Astrocyte of the hippocampus (primary cell): ENCODE results near the gene RAD51B.

ENCODE experiments used
- DNase-seq: peaks from one replicate; pipeline ENCODE4 v3.0.0; 2011; ENCODE audit warnings: low read depth, low spot score

The RAD51B gene

GRCh38 chr14:68585690-68586089 is 766.1 kb downstream of the RAD51B start:
- peak; percentile 28 for DNase-seq

GRCh38 chr14:68586896-68587751 is 767.5 kb downstream of the RAD51B start:
- DNase-seq, result peak; percentile 16

DNA sequence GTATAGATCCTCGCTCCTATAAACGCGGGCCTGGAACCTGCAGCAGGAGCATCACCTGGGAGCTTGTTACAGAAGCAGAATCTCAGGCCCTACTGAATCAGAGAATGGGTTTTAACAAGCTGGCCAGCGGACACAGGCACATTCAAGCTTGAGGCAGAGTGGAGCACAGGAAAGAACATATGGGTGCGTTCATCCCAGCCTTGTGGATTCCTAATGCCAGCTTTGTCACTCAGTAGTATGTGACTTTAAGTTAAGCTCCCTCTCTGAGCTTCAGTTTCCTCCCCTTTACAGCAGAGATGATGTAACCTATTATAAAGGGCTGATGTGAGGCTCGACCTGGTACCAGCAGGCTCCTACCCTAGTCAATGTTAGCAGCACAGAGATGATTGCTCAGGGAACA is 768.4 kb downstream of the RAD51B start:
- no peak for DNase-seq

- DNase-seq, result no peak
These were observed 770.0 kb downstream of the RAD51B start for GRCh38 chr14:68589447-68590200.

GRCh38 chr14:68590201-68590522 is 770.6 kb downstream of the RAD51B start:
- no peak for DNase-seq

DNA sequence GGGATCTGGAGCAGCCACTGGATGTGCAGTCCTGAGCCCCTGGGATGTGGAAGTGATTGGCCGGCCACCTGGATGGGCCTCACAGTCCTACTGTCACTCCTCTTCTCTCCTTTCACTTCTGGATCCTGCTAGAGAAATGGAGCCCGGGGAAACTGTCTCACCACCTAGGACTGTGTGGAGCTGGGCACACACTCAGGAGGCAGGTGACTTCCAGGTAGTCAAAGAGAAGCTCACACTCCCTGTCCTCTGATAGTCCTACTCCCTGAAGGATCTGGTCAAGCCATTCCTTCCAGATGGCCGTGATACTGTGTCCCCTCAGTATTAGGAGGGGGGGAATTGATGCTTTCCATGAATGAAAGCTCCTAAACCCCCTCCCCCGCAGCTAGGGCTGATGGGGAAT is 772.2 kb downstream of the RAD51B start:
- no peak for DNase-seq

- DNase-seq, result no peak
These were observed 773.5 kb downstream of the RAD51B start for GRCh38 chr14:68592948-68593556.

GRCh38 chr14:68593806-68594536 is 774.4 kb downstream of the RAD51B start:
- DNase-seq, result peak; percentile 28

- DNase-seq, result no peak
These were observed 775.3 kb downstream of the RAD51B start for GRCh38 chr14:68594737-68595380.

- no peak for DNase-seq
These were observed 776.6 kb downstream of the RAD51B start for GRCh38 chr14:68596211-68596610.

DNA sequence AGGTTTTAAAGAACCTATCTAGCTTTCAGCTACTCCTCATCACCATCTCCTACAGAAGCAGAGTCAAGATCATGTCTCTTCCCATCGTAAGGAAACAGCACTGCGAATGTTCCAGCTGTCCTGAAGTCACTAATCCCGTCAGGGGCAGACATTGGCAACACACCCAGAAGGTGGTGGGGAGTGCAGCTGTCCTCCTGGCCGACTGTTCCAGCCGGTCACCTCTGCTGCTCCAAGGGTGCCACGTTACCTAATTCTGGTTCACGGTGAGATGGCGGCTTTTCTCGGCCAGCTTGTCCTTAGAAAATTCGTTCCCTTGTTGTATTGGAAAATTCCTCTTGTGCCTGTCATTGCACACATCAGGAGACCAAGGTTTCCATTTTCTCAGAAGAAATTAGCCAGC is 777.1 kb downstream of the RAD51B start:
- no peak for DNase-seq

DNA sequence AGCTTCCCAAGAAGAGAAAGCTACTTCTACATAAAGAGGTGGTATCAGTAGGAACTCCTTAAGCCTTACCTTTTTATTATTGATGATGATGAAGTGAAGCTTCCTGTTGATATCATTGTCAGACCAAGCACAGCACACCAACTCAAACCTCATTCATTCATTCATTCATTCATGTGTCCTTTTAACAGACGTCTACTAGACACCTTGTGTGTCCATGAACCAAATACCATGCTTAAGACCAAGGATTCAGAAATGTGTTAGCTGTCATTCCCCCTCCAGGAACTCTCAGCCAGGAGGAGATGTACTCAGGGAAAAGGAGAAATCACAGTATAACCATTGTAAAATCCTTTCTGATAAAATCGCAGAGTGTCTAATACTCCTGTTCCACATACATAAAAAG is 778.5 kb downstream of the RAD51B start:
- no peak for DNase-seq

DNA sequence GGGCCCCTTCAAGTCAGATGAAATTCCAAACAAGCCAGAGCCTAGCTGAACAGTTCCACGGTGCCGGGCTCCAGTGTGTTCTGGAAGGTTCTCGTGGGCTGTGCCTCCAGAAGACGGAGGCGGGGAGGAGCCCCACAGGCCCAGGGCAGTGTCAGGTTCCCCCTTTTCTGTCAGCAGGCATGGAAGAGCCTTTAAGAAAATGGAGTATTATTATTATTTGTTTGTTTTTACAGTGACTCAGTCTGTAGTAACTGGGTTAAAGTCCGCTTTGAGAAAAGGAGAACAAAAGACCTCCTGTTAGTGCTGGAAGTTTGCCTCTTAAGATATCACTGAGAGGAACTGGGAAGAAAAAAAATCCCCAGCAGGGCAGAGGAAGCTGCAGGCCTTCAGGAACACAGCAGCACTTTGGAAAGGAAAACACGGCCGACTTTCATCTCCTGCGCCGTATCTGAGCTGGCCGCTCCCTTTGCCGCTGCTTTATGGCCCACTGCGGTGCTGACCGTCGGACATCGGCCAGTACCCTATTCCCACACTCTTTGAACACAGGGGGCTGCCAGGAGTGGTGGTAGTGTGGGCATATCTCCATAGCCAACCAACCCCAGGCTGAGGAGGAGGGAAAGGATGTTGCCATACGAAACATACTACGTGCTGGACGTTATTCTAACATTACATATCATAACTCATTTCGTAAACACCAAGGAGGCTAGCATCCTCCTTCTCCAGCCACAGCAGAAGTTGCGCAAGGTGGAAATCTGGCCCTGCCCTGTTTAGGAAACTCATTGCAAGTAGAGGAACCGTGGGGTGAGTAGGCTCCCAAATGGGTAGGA is 779.3 kb downstream of the RAD51B start:
- peak; percentile 92 for DNase-seq

- peak; percentile 18 for DNase-seq
These were observed 780.5 kb downstream of the RAD51B start for GRCh38 chr14:68599896-68600610.

- no peak for DNase-seq
These were observed 782.9 kb downstream of the RAD51B start for GRCh38 chr14:68602507-68602906.

GRCh38 chr14:68603533-68604360 is 784.2 kb downstream of the RAD51B start:
- DNase-seq, result no peak

DNA sequence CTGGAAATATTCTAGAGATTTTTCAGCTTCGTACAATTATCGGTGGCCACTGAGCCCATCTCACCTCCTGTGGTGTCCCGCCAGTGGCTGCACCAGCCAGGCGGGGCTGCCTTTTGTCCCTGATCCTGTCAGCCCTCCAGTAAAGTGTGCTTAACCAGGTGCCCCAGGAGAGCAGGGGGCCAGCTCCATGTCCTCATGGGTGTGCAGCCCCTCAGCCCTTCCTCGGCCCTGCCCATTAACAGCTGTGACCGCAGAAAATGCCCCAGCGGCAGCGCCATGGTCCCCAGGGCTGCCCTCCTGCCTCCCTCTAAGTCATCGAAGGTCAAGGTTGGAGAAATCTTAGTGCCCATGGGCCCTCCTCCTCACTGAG is 784.8 kb downstream of the RAD51B start:
- no peak for DNase-seq

DNA sequence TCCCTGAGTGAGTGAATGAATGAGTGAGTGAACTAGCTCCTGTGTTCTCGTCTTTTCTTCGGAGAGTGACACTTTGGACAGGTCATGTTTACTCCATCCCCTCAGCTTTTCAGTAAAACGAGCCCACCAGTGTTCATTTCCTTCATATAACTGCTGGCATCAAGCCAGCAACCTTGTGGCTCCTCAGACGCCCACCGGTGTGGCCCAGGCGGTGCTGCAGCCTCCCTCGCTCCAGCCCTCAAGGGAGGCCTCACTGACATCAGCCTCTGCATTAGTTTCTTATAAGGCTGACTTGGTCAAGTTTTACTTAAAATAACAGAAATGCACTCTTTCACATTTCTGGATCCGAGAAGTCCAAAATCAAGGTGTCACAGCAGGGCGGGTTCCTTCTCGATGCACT is 785.2 kb downstream of the RAD51B start:
- DNase-seq, result no peak

- no peak for DNase-seq
These were observed 786.6 kb downstream of the RAD51B start for GRCh38 chr14:68606176-68606575.
